ENCODE data around the gene SLC6A19.
"Not testable (repeated sequence)": the region's sequence is repeated elsewhere in the genome, so short reads cannot be mapped to it uniquely, and the experiment has no call there.

Gene SLC6A19

DNA sequence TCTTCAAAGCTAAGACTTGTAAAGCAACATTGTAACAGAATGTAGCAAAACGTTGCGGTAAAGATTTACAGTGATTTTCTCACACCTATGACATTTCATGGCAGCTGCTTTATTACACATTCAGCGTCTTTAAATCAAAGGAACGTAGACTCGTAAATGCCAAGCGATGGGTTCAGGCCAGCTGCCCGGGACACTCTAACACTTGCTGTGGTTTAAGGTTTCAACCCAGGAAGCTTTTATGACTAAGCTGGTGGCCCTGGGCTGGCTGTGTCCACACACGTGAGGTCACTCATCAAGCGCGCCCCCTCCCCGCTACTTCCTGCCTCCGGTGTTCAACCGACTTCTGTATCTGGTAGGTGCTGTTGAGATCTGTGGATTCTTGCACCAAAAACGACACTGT, 26.3 kb downstream of the SLC6A19 start:
- Histone ChIP-seq H3K9me3 (ENCODE audit: insufficient read depth, low read length) (no peaks in the 10 kb centered on the region), H3K4me1 (ENCODE audit: low read length) (no peaks in the 10 kb centered on the region), H3K4me2 (ENCODE audit: low read length) (no peak overlapping the region), H3K36me3 (replicated peaks; ENCODE audit: low read depth, low read length) (no peaks in the 10 kb centered on the region), H3K9ac (ENCODE audit: low read length) (no peak overlapping the region), H4K20me1 (ENCODE audit: insufficient read depth, low read length) (no peaks in the 10 kb centered on the region), H3K79me2 (ENCODE audit: low read length) (no peaks in the 10 kb centered on the region), H3K4me3 (ENCODE audit: low read length) (no peak overlapping the region), H3K27me3 (ENCODE audit: low read depth, low read length) (no peaks in the 10 kb centered on the region), H2AFZ (ENCODE audit: low read depth, low read length) (no peak overlapping the region), H3K27ac (ENCODE audit: low read length) (no peak overlapping the region)
- no peak for TF ChIP-seq EZH2phosphoT487 (IDR thresholded peaks at IDR 0.05; ENCODE audit: low read depth)
- TF ChIP-seq, protein P1, sequence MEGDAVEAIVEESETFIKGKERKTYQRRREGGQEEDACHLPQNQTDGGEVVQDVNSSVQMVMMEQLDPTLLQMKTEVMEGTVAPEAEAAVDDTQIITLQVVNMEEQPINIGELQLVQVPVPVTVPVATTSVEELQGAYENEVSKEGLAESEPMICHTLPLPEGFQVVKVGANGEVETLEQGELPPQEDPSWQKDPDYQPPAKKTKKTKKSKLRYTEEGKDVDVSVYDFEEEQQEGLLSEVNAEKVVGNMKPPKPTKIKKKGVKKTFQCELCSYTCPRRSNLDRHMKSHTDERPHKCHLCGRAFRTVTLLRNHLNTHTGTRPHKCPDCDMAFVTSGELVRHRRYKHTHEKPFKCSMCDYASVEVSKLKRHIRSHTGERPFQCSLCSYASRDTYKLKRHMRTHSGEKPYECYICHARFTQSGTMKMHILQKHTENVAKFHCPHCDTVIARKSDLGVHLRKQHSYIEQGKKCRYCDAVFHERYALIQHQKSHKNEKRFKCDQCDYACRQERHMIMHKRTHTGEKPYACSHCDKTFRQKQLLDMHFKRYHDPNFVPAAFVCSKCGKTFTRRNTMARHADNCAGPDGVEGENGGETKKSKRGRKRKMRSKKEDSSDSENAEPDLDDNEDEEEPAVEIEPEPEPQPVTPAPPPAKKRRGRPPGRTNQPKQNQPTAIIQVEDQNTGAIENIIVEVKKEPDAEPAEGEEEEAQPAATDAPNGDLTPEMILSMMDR (IDR thresholded peaks at IDR 0.05; ENCODE audit: low read depth, low read length): no peak

DNA sequence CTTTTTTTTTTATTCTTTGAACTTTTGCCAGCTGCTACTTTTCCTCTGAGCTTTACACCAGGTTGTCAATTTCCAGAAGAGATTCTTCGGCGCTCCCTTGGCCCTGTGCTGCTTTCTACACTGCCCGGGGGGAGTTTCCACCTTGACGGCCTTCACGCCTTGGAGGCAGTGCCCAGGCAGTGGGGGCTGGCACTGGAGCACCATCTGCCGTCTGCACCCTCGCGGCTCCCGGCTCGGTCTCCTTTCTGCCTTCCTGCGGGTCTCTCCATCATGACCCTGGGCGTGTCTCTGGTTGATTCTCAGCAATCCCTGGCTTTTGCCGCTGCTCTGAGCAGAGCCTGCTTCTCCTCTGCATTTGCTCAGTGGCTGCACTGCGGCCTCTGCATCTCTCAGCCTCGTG, 26.7 kb downstream of the SLC6A19 start:
- H3K4me2 ChIP-seq (ENCODE audit: low read length): no peak overlapping the region
- TF ChIP-seq EZH2phosphoT487 (IDR thresholded peaks at IDR 0.05; ENCODE audit: low read depth): no peak
- TF ChIP-seq, protein P1 (IDR thresholded peaks at IDR 0.05; ENCODE audit: low read depth, low read length): no peak
- no peak overlapping the region for H3K27ac ChIP-seq (ENCODE audit: low read length)
- no peaks in the 10 kb centered on the region for H3K9me3 ChIP-seq (ENCODE audit: insufficient read depth, low read length)
- H3K27me3 ChIP-seq (ENCODE audit: low read depth, low read length): no peaks in the 10 kb centered on the region
- no peak overlapping the region for H2AFZ ChIP-seq (ENCODE audit: low read depth, low read length)
- no peak overlapping the region for H3K9ac ChIP-seq (ENCODE audit: low read length)
- no peaks in the 10 kb centered on the region for H3K36me3 ChIP-seq (replicated peaks; ENCODE audit: low read depth, low read length)
- no peak overlapping the region for H3K4me3 ChIP-seq (ENCODE audit: low read length)
- H3K79me2 ChIP-seq (ENCODE audit: low read length): no peaks in the 10 kb centered on the region
- no peaks in the 10 kb centered on the region for H4K20me1 ChIP-seq (ENCODE audit: insufficient read depth, low read length)
- no peaks in the 10 kb centered on the region for H3K4me1 ChIP-seq (ENCODE audit: low read length)

- H3K4me1 ChIP-seq (ENCODE audit: low read length); H3K4me3 ChIP-seq (ENCODE audit: low read length); H3K9me3 ChIP-seq (ENCODE audit: insufficient read depth, low read length); H3K79me2 ChIP-seq (ENCODE audit: low read length); H4K20me1 ChIP-seq (ENCODE audit: insufficient read depth, low read length); H3K27ac ChIP-seq (ENCODE audit: low read length); H2AFZ ChIP-seq (ENCODE audit: low read depth, low read length); H3K36me3 ChIP-seq (replicated peaks; ENCODE audit: low read depth, low read length); H3K27me3 ChIP-seq (ENCODE audit: low read depth, low read length); H3K9ac ChIP-seq (ENCODE audit: low read length); H3K4me2 ChIP-seq (ENCODE audit: low read length): not testable (repeated sequence)
Measured at GRCh38 chr5:1229023-1229422, 27.6 kb downstream of the SLC6A19 start.

- Histone ChIP-seq H3K27ac (ENCODE audit: low read length) (no peak overlapping the region), H3K9ac (ENCODE audit: low read length) (no peak overlapping the region), H3K4me3 (ENCODE audit: low read length) (no peak overlapping the region), H2AFZ (ENCODE audit: low read depth, low read length) (no peak overlapping the region), H3K79me2 (ENCODE audit: low read length) (no peaks in the 10 kb centered on the region), H3K27me3 (ENCODE audit: low read depth, low read length) (no peaks in the 10 kb centered on the region), H3K4me1 (ENCODE audit: low read length) (no peaks in the 10 kb centered on the region), H3K9me3 (ENCODE audit: insufficient read depth, low read length) (no peaks in the 10 kb centered on the region), H3K4me2 (ENCODE audit: low read length) (no peak overlapping the region), H4K20me1 (ENCODE audit: insufficient read depth, low read length) (no peaks in the 10 kb centered on the region), H3K36me3 (replicated peaks; ENCODE audit: low read depth, low read length) (no peaks in the 10 kb centered on the region)
- no peak for TF ChIP-seq EZH2phosphoT487 (IDR thresholded peaks at IDR 0.05; ENCODE audit: low read depth)
- TF ChIP-seq, protein P1 (IDR thresholded peaks at IDR 0.05; ENCODE audit: low read depth, low read length): no peak
Measured at GRCh38 chr5:1229822-1230221, 28.4 kb downstream of the SLC6A19 start.

DNA sequence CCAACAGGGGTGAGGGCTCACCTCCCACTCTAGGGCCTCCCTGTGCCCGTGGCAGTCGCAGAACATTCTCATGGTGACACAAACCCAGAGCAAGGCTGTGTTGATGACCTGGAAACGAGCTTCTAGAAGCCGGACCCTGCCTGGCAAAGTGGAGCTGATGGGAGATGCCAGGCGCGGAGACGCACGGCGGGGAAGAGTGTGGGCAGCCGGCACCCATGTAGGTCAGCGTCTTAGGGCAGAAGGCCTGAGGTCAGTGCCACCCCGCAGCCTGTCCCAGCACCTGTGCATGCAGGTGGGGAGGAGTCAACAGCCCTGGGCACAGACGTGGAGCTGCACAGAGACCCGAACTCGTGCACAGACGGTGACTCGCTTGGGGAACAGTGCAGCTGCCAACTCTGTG, 29.2 kb downstream of the SLC6A19 start:
- no peaks in the 10 kb centered on the region for H3K9me3 ChIP-seq (ENCODE audit: insufficient read depth, low read length)
- no peak overlapping the region for H3K27ac ChIP-seq (ENCODE audit: low read length)
- no peak overlapping the region for H3K9ac ChIP-seq (ENCODE audit: low read length)
- no peaks in the 10 kb centered on the region for H4K20me1 ChIP-seq (ENCODE audit: insufficient read depth, low read length)
- no peak for TF ChIP-seq EZH2phosphoT487 (IDR thresholded peaks at IDR 0.05; ENCODE audit: low read depth)
- TF ChIP-seq, protein P1 (IDR thresholded peaks at IDR 0.05; ENCODE audit: low read depth, low read length): no peak
- H3K27me3 ChIP-seq (ENCODE audit: low read depth, low read length): no peaks in the 10 kb centered on the region
- H3K36me3 ChIP-seq (replicated peaks; ENCODE audit: low read depth, low read length): no peaks in the 10 kb centered on the region
- no peaks in the 10 kb centered on the region for H3K4me1 ChIP-seq (ENCODE audit: low read length)
- H3K4me2 ChIP-seq (ENCODE audit: low read length): no peak overlapping the region
- H2AFZ ChIP-seq (ENCODE audit: low read depth, low read length): no peak overlapping the region
- no peak overlapping the region for H3K4me3 ChIP-seq (ENCODE audit: low read length)
- no peaks in the 10 kb centered on the region for H3K79me2 ChIP-seq (ENCODE audit: low read length)

Measured in OCI-LY3 (cell line).